Suprapubic skin (tissue), 4 donors: ENCODE results near the gene SPATA20.

Experiments used
- EP300 ChIP-seq: sonication (generic); formaldehyde crosslinking; IDR thresholded peaks from one replicate; pipeline ENCODE4 v1.6.1; 2017; ENCODE audit warnings: antibody characterized with exemption
- POLR2A ChIP-seq, 2 donors: fragments of 450-650 bp; IDR thresholded peaks; one replicate each; pipeline ENCODE4 v1.6.1; 2017; ENCODE audit warnings: antibody characterized with exemption in 2 of 2, mild to moderate bottlenecking in 2 of 2, moderate library complexity in 2 of 2
- POLR2AphosphoS5 ChIP-seq, 3 donors: sonication (generic); formaldehyde crosslinking; IDR thresholded peaks; one replicate each; pipeline ENCODE4 v1.6.1; 2017; ENCODE audit warnings: antibody characterized with exemption in 3 of 3
- TF ChIP-seq, protein P1 (sequence below), 2 donors: fragments of 200-600 bp in 1 of 2; fragments of 450-650 bp in 1 of 2; sonication (generic) in 1 of 2; IDR thresholded peaks; one replicate each; pipeline ENCODE4 v1.5.1; 2016 to 2019; ENCODE audit warnings: antibody characterized with exemption in 2 of 2, mild to moderate bottlenecking in 1 of 2, moderate library complexity in 1 of 2

DNA sequence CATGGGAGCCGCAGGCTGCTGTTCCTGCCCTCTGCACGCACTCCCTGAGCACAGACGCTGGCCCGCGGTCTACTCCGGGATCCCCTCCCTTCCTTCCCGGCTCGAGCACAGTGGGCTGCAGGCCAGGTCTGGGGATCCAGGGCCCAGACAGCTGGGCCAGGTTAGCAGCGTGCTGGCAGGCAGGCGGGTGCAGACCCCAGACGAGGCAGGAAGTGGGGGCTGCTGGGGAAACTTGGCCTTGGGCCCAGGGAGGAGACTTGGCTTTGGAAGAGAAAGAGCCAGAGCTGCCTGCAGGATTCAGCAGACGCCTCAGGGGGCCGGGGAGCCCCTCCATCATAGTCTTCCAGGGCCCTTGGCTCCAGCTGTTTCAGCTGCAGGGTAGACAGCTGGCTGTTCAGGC lies 57.5 kb downstream of the SPATA20 start:
- TF ChIP-seq, protein P1, sequence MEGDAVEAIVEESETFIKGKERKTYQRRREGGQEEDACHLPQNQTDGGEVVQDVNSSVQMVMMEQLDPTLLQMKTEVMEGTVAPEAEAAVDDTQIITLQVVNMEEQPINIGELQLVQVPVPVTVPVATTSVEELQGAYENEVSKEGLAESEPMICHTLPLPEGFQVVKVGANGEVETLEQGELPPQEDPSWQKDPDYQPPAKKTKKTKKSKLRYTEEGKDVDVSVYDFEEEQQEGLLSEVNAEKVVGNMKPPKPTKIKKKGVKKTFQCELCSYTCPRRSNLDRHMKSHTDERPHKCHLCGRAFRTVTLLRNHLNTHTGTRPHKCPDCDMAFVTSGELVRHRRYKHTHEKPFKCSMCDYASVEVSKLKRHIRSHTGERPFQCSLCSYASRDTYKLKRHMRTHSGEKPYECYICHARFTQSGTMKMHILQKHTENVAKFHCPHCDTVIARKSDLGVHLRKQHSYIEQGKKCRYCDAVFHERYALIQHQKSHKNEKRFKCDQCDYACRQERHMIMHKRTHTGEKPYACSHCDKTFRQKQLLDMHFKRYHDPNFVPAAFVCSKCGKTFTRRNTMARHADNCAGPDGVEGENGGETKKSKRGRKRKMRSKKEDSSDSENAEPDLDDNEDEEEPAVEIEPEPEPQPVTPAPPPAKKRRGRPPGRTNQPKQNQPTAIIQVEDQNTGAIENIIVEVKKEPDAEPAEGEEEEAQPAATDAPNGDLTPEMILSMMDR (IDR thresholded peaks at IDR 0.05): no peak
- TF ChIP-seq POLR2AphosphoS5 (IDR thresholded peaks at IDR 0.05) (no peak), POLR2A (IDR thresholded peaks at IDR 0.05) (no peak), EP300 (no peak)
